Lung (tissue), 12 donors: ENCODE results near the gene EZH1. TPM values are rescaled to one million over a fixed set of nuclear protein-coding genes. Genes with fewer than 3 reads are reported as not detected.

Experiments used
- ATAC-seq: fragments of 200-7000 bp; cut with Tn5 transposase; one replicate; pipeline ENCODE4 v1.9.1; 2020; ENCODE audit warnings: moderate number of reproducible peaks; ENCODE audit not compliant: insufficient read depth, low FRiP score
- DNase-seq, 3 donors: peaks; one replicate each; pipeline ENCODE4 v3.0.0-alpha.2; 2013 to 2017
- H3K27ac ChIP-seq, 2 donors: one replicate each; pipeline ENCODE4 v1.5.1; 2013; ENCODE audit warnings: mild to moderate bottlenecking in 2 of 2, moderate library complexity in 2 of 2, control low read depth in 1 of 2, inconsistent platforms in 1 of 2, low read depth in 1 of 2, low read length in 1 of 2
- H3K27me3 ChIP-seq, 3 donors: one replicate each; pipeline ENCODE4 v1.5.1; 2013; ENCODE audit warnings: low read length in 2 of 3; ENCODE audit not compliant: control insufficient read depth in 3 of 3, insufficient read depth in 3 of 3
- H3K36me3 ChIP-seq, 4 donors: one replicate each; pipeline ENCODE4 v1.5.1; 2013; ENCODE audit warnings: low read length in 4 of 4, mild to moderate bottlenecking in 1 of 4, moderate library complexity in 1 of 4; ENCODE audit not compliant: control insufficient read depth in 4 of 4, insufficient read depth in 4 of 4
- H3K4me1 ChIP-seq, 5 donors: one replicate each; pipeline ENCODE4 v1.5.1; 2013; ENCODE audit warnings: low read length in 5 of 5, mild to moderate bottlenecking in 2 of 5, moderate library complexity in 1 of 5; ENCODE audit not compliant: control insufficient read depth in 5 of 5, insufficient read depth in 5 of 5
- H3K4me3 ChIP-seq: one replicate; pipeline ENCODE4 v1.5.1; 2013; ENCODE audit warnings: mild to moderate bottlenecking, control low read depth, moderate library complexity
- H3K9ac ChIP-seq, 2 donors: one replicate each; pipeline ENCODE4 v1.5.1; 2013; ENCODE audit warnings: low read length in 2 of 2, control low read depth in 1 of 2; ENCODE audit not compliant: insufficient read depth in 1 of 2
- H3K9me3 ChIP-seq, 4 donors: one replicate each; pipeline ENCODE4 v1.5.1; 2013; ENCODE audit warnings: low read length in 3 of 4, mild to moderate bottlenecking in 1 of 4, moderate library complexity in 1 of 4; ENCODE audit not compliant: control insufficient read depth in 4 of 4, insufficient read depth in 3 of 4
- WGBS, 2 donors: extraction: QIAGEN DNeasy Blood & Tissue Kit; methylation state at CpG; one replicate each; pipeline ENCODE4 v1.1.7; 2013; 5-methylcytosine and 5-hydroxymethylcytosine counted together
- polyA plus RNA-seq, 2 donors: library from polyadenylated mRNA; stranded (reverse); fragments of 200-250 nt; gene quantifications; one replicate each; pipeline ENCODE4 v1.2.1, GENCODE V29; 2013
- total RNA-seq, 2 donors: library from RNA; depleted of rRNA in 1 of 2; stranded (reverse); fragments of >200 nt in 1 of 2; gene quantifications; one replicate each; pipeline ENCODE4 v1.2.1, GENCODE V29; 2014 to 2021
- TF ChIP-seq, protein P1 (sequence below): IDR thresholded peaks from 2 replicates; pipeline ENCODE4 v1.5.1; 2012; ENCODE audit warnings: mild to moderate bottlenecking; ENCODE audit errors: control extremely low read depth, extremely low read depth
- donor health status: control.
- donor health status: control.
- donor health status: Bipolar disorder and iron deficiency.
- donor health status: healthy.
- donor health status: DM: yes; HTN: yes; CAD: no.

EZH1 gene
- total and polyA plus RNA-seq, 4 donors: 20.7 to 53.2 (median 27.4) TPM

GRCh38 chr17:42783791-42784138 lies 38.9 kb upstream of the EZH1 start:
- TF ChIP-seq, protein P1, sequence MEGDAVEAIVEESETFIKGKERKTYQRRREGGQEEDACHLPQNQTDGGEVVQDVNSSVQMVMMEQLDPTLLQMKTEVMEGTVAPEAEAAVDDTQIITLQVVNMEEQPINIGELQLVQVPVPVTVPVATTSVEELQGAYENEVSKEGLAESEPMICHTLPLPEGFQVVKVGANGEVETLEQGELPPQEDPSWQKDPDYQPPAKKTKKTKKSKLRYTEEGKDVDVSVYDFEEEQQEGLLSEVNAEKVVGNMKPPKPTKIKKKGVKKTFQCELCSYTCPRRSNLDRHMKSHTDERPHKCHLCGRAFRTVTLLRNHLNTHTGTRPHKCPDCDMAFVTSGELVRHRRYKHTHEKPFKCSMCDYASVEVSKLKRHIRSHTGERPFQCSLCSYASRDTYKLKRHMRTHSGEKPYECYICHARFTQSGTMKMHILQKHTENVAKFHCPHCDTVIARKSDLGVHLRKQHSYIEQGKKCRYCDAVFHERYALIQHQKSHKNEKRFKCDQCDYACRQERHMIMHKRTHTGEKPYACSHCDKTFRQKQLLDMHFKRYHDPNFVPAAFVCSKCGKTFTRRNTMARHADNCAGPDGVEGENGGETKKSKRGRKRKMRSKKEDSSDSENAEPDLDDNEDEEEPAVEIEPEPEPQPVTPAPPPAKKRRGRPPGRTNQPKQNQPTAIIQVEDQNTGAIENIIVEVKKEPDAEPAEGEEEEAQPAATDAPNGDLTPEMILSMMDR: no peak
- H3K9ac ChIP-seq: no peak overlapping the region
- peaks cover 3 to 11% (median 5%) of the 10 kb centered on the region in 4 donors for H3K36me3 ChIP-seq
- no peak overlapping the region for H3K4me3 ChIP-seq
- ATAC-seq: no peak
- no peak overlapping the region for H3K27ac ChIP-seq
- H3K4me1 ChIP-seq: peaks cover 0 to 36% (median 10%) of the 10 kb centered on the region in 5 donors
- WGBS, 2 donors: 10 to 30% methylated on average over 22 of the region's 22 CpGs
- H3K27me3 ChIP-seq: peaks cover 0 to 78% (median 53%) of the 10 kb centered on the region in 3 donors
- H3K9me3 ChIP-seq: peaks cover 0 to 2% (median 0%) of the 10 kb centered on the region in 4 donors
- DNase-seq: no peak

GRCh38 chr17:42783062-42783790 lies 38.4 kb upstream of the EZH1 start:
- no peak for ATAC-seq
- H3K9me3 ChIP-seq: peaks cover 0 to 2% (median 0%) of the 10 kb centered on the region in 4 donors
- H3K27me3 ChIP-seq: peaks cover 0 to 76% (median 53%) of the 10 kb centered on the region in 3 donors
- H3K9ac ChIP-seq: no peak overlapping the region
- peaks cover 0 to 36% (median 10%) of the 10 kb centered on the region in 5 donors for H3K4me1 ChIP-seq
- H3K36me3 ChIP-seq: peaks cover 3 to 16% (median 7%) of the 10 kb centered on the region in 4 donors
- TF ChIP-seq, protein P1: no peak
- H3K27ac ChIP-seq: no peak overlapping the region
- no peak overlapping the region for H3K4me3 ChIP-seq
- DNase-seq: no peak
- 29 to 41% methylated on average over 9 of the region's 9 CpGs for WGBS, 2 donors

- DNase-seq: no peak
- H3K4me1 ChIP-seq: peaks cover 0 to 36% (median 10%) of the 10 kb centered on the region in 5 donors
- no peak overlapping the region for H3K27ac ChIP-seq
- ATAC-seq: no peak
- H3K36me3 ChIP-seq: peaks cover 3 to 21% (median 10%) of the 10 kb centered on the region in 4 donors
- WGBS, 2 donors: 29 to 45% methylated on average over 28 to 29 of the region's 29 CpGs
- no peak overlapping the region for H3K4me3 ChIP-seq
- TF ChIP-seq, protein P1: no peak
- H3K27me3 ChIP-seq: peaks cover 0 to 68% (median 53%) of the 10 kb centered on the region in 3 donors
- H3K9ac ChIP-seq: no peak overlapping the region
- H3K9me3 ChIP-seq: peaks cover 0 to 2% (median 0%) of the 10 kb centered on the region in 4 donors
Observed at GRCh38 chr17:42782166-42783061, 37.6 kb upstream of the EZH1 start.
